Mucosa of gallbladder (tissue), 1 donor: Measurements from ENCODE around the gene LRCOL1. TPM values are rescaled to one million over a fixed set of nuclear protein-coding genes. Genes with fewer than 3 reads are reported as not detected.

Experiments used
- DNase-seq: peaks from one replicate; pipeline ENCODE4 v3.0.0-alpha.2; 2020; ENCODE audit warnings: low spot score
- total RNA-seq: library from RNA; stranded (reverse); gene quantifications from one replicate; pipeline ENCODE4 v1.2.1, GENCODE V29; 2021
- donor health status: DM: no; HTN: no; CAD: no.

LRCOL1 gene
- total RNA-seq, 1 donor from 2014 or later, result not detected

DNA sequence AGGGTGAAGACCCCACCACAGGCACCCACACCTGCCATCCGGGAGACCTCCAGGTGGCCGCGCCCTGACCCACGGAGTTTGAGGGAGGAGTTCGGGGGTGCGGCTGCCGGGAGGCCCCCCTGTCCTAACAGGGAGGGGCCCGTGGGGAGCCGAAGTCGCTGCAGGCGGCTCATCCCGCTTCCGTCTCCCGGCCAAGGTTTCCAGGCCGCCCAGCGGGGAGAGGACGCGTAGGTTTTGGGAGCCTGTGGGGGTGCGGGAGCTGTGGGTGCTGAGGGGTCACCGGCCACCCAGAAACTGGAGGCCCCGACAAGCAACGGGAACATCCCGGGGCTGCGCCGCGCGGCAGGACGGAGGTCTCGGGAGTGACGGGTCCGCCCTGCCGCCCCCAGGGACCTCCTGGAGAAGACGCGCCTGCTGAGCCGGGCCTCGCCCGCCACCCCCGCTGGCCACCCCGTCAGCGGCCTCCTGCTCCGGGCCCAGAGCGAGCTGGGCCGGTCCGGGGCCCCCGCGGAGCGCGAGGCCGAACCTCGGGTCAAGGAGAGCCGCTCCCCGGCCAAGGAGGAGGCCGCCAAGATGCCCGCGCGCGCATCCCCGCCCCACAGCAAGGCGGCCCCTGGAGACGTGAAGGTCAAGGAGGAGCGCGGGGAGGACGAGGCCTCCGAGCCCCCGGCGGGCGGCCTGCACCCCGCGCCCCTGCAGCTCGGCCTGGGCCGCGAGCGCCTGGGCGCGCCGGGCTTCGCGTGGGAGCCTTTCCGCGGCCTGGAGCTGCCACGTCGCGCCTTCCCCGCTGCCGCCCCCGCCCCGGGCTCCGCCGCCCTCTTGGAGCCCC, 27.6 kb downstream of the LRCOL1 start:
- no peak for DNase-seq

DNA sequence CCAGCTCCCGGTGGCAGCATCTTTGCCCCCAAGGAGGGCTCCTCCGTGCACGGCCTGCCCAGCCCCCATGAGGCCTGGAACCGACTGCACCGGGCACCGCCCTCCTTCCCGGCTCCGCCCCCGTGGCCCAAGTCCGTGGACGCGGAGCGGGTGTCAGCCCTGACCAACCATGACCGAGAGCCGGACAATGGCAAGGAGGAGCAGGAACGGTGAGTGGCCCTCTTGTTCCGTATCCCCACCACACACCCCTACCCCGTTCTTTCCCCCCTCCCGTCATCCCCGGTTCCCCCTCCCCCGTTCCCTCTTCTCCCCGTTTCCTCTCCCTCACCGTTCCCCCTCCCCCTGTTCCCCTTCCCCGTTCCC, 28.3 kb downstream of the LRCOL1 start:
- no peak for DNase-seq

DNA sequence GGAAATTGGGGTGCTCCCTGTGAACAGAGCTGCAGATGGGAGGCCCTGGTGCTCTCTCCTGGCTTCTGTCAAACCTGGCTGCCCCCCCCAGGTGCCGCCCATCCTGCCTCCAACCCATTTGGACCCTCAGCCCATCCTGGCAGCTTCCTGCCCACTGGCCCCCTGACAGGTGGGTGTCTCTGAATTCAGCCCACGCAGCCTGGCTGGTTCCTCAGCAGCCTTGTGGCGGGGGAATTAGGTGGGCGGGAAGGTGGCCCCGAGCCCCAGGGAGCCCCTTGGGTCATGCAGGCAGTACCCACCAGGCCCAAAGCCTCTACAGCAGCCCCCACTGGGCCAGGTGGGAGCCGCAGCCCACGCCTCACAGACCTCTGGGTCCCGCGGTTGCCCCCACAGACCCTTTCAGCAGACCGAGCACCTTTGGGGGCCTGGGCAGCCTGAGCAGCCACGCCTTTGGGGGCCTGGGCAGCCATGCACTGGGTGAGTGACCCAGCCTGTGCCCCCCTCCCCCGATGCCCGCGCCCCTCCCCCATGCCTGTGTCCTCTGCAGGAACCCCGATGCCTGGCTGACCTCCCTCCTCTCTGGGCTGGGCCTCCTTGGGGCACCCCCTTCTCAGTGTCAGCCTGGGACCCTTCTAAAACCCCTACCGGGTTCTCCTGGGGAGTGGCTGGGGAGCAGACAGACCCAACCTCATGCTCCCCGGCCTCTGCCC, 28.9 kb downstream of the LRCOL1 start:
- no peak for DNase-seq

DNA sequence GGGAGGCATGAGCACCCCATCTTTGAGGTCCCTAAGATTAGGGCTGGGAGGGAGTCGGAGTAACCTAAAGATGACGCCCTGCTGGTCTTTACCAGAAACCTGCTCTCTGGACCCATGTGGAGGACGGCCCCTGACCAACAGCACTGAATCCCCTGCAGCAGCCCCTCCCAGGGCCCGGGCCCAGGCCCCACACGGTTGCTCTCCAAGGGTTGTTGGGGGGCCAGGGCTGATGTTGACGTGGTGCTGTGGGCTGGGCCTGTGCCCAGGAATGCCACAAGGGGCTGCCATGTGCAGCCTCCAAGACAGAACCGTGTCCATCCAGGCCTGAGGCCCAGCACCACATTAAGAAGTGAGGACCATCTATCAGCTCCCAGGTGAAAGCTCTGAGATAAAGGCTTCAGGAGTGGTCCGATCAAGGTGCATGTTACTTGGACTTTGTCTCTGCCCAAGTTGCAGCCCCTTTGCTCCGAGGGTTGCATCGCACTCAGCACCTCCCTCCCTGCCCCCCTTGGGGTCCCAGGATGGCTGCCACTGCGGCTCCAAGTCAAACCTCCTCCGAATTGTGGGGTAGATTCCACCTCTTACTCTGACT, 29.6 kb downstream of the LRCOL1 start:
- DNase-seq, result no peak

DNA sequence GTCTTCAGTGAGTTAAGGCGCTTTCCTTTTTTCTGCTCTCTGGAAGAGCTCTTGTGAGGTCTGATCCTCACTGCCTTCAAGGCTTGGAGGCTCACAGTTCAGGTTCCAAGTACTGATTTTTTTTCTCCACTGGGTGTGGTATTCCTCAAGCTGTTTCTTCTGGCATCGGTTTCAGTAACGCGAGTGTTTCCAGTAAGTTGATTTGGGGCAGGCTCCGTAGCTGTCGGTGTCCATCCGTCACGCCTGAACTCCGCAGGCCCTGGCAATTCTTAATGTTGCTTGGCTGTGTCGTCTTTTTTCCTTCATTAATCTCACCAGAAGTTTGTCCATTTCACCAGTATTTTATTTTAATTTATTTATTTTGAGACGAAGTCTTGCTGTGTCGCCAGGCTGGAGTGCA, 30.6 kb downstream of the LRCOL1 start:
- no peak for DNase-seq

DNA sequence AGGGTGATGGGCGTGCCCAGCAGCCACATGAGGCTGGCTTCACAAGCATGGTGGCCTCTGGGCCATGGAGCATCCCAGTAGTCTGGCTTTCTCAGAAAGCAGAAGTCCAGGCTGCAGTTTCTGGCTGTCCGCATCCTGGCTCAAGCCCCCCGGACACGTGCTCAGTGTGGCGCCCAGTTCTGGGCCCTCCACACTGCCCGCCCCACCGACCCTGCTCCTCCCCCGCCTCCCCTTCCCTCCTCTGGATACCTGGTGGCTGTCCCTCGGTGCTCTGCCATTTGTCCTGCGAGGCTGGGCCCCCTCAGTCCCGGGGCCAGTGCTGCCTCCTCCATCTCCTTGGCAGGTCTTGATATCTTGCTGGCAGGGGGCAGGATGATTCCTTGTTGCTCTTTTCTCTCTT, 31.6 kb downstream of the LRCOL1 start:
- no peak for DNase-seq

DNA sequence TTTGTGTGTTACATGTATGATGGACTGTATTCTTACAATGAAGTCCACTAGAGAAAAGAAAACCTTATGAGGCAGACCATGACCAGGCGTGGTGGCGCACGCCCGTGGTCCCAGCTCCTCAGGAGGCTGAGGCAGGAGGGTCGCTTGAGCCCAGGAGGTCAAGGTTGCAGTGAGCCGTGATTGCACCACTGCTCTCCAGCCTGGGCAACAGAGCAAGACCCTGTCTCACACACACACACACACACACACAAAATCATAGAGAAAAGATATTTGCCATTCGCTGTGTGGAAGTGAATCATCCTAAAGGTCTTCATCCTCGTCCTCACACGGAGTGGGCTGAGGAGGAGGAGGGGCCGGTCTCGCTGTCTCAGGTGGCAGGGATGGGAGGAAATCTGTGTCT, 32.3 kb downstream of the LRCOL1 start:
- no peak for DNase-seq

DNA sequence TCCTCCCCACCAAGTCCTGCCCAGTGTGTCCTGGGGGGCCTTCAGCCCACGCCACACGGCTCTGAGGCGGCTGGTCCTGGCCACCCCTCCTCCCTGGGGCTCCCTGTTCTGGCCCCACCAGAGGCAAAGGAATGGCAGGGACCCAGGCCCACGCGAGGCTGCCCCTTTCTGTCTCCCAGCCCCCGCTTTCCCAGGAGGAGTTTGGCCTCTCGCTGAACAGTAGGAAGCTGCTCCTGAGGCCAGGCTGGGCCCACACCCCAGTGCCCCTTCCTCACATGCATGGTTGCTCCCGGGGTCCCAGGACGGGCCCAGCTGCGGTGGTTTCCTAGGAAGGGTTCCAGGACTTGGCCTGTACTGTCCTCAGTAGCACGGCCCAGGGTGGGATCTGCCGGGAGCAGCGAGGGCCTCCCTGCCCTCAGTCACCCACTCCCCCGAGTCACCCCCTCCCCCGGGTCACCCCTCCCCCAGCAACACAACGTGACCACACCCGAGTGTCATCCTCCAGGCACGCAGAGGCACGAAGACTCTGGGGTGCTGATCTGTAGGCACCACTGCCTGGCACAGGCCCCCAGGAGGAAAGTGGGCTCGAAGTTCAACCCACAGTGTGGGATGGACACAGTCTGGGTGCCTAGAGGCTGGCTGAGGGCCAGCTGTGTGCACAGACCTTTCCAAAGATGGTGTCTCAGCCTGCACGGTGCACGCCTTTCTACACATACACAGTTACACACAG, 33.0 kb downstream of the LRCOL1 start:
- no peak for DNase-seq

DNA sequence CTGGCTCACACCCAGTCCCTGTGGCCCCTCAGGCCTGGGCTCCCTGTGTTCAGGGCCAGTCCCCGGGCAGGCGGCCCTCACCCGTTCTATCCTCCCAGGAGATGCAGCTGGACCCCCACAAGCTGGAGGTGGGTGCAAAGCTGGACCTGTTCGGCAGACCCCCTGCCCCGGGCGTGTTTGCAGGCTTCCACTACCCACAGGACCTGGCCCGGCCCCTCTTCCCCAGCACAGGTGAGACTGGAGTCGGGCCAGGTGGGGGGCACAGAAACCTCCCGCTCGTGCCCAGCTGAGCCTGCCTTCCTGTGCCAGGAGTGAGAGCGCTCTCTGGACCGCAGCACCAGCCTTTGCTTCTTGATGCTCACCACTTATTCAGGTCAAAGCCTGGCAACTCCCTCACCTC, 33.7 kb downstream of the LRCOL1 start:
- DNase-seq, result no peak

DNA sequence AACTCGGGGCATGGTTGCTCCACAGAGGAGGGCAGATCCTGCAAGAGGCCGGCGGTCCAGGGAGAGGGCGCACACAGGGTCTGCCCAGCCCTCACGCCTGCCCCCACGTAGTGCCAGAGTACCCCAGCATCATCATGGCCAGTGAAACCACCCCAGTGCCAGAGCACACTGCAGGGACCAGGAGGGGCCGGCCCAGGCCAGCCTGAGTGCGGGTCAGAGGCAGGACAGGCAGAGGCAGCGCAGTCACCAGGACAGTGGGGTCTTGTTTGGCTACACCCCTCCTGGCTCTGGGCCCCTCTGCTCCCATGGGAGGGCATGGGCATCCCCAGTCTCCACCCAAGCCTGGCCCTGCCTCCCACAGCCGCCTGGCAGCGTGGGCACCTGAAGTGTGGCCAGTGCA, 34.7 kb downstream of the LRCOL1 start:
- DNase-seq, result no peak

DNA sequence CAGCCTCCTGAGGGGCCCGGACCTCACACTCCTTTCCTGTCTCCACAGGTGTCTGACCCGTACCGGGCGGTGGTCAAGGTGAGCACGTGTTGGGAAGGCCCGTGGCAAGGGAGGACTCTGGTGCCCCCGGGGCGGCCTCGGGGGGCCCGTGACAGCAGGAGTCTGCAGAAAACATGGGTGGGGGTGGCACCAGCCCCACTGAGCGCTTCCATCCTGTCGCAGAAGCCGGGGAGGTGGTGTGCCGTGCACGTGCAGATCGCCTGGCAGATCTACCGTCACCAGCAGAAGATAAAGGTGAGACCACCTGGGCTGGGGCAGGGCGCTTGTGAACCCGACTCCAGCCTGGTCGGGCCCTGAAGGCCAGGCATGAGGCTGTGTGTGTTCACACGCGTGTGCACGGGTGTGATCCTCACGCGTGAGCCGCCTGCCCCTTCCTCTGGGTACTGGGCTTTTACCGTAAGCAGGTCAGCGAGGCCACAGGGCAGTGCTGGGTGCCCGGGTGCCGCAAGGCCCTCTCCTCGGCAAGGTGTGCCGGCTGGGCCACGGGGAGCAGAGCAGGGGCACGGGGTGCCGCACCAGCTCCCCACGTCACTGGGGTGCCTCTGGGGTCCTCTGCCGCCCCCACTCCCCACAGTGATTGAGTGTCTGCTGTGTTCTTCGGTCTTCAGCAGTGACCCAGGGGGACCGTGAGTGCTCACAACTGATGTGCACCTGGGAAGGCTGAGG, 35.9 kb downstream of the LRCOL1 start:
- DNase-seq, result no peak

DNA sequence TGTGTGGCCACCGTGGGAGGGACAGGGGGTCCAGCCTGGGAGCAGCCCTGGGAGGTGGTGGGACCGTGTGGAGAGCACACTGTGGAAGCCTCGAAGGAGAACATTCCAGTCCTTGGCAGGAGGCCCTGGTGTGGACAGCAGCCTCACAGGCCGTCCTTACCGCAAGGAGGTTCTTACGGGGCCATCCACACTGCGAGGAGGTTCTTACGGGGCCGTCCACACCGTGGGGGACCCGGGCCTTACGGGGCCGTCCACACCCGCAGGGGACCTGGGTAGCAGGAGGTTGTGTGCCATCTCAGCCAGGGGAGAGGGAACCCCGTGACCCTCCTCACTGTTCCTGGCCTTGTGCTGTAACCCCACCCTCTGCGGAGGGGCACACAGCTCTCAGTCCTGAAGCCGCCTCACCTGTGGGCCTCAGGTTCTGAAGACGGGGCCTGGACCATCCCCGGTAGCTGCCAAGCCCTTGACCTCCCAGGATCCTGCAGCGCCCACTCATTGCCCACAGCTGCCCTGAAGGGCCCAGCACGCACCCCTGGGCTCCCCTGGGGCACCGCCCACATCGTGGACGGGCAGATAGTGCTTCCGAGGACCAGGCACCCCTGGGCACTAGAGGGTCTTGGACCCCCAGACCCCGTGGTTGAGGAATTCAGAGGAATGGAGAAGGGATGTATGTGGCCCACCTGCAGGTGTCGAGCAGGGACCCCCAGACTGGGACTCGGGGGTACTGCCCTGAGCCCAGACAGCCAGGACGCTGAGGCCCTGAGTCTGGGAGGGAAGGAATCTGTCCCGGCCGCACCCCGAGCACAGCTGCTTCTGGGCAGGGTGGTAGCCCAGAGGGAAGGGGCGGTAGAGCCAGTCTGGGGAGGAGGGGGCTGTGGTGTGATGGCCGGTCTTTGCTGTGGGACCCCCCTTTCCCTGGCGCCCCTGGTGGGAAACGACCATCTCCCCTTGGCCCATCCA, 37.3 kb downstream of the LRCOL1 start:
- no peak for DNase-seq

DNA sequence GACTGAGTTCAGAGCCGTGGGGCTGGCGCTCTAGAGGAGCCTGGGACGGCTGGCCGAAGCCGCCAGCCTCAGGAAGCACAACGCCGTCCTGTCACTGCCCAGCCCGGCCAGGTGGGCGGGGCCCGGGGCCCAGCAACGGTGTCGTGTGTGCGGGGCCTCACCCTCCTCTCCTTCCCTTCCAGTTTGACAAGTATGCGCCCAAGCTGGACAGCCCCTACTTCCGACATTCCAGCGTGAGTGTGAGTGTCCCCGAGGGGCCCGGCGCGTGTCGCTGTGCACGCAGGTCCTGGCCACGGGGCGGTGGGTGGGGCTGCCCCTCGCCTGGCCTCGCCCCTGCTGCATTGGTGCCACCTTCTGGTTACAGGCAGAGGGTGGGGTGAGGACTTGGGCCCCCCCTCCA, 38.3 kb downstream of the LRCOL1 start:
- no peak for DNase-seq

DNA sequence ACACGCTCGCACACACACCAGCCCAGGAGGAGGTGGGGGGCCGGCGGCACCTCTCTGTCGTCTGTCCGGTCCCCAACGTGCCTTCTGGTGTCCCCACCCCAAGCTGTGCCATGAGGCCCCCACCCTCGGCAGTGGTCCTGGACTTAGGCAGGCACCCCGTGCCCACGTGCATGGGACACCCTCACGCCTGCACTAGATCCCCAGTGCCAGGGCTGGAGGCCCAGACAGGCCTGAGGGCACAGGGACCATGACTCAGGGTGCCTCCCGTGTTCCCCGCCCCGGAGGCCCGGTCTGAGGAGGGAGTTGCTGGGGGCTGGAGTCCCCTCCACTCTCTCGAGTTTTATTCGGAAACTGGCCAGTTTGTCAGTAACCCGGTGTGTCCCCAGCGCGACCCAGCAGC, 38.8 kb downstream of the LRCOL1 start:
- DNase-seq, result no peak

DNA sequence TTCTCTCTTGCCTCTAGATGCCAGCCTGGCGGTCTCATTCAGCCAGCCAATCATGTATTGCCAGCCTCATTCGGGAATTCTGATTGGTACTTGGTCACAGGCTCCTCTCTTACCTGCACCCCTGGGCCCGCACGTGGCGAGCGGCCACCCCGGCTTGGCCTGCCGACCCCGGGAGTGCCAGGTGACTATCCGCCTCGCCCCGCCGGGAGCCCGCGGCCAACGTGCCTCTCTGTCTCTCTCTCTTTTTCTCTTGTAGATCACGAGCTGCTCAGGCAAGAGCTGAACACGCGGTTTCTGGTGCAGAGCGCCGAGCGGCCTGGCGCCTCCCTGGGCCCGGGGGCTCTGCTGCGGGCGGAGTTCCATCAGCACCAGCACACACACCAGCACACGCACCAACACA, 39.3 kb downstream of the LRCOL1 start:
- no peak for DNase-seq

DNA sequence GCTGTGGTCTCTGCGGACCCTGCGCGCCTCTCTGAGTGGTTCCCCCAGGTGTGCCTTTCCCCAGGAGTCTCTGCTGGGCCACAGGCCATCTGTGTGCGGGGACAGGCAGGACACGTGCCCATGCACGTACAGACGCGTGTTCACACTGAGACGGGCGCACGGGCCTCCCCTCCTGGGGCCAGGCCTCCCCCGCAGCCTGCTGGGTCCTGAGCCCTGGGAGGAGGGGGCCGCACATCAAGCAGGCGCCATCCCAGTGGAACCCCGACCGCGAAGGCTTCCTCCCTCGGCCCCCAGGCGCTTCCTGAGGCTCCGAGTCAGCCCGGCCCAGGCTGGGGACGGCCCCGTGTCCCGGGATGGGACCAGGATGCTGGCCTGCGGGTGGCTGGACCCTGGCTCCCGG, 39.7 kb downstream of the LRCOL1 start:
- no peak for DNase-seq

DNA sequence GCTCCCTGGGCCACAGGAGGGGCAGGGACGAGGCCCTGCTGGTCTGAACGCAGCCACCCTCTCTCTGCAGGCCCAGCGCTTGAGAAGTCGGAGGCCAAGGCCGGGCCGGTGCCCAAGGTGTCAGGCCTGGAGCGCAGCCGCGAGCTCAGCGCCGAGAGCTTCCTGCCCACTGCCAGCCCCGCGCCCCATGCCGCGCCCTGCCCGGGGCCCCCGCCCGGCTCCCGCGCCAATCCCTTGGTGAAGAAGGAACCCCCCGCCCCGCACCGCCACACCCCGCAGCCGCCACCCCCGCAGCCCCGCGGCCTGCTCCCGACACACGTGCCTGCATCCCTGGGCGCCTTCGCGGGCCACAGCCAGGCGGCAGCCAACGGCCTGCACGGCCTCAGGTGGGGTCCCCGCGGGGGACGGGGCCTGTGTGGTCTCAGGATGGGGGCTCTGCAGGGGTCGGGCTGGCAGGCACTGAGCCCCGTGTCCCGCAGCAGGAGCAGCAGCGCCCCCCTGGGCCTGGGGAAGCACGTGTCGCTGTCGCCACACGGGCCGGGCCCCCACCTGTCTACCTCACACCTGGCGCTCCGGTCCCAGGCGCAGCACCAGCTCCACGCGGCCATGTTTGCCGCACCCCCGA, 40.4 kb downstream of the LRCOL1 start:
- no peak for DNase-seq

DNA sequence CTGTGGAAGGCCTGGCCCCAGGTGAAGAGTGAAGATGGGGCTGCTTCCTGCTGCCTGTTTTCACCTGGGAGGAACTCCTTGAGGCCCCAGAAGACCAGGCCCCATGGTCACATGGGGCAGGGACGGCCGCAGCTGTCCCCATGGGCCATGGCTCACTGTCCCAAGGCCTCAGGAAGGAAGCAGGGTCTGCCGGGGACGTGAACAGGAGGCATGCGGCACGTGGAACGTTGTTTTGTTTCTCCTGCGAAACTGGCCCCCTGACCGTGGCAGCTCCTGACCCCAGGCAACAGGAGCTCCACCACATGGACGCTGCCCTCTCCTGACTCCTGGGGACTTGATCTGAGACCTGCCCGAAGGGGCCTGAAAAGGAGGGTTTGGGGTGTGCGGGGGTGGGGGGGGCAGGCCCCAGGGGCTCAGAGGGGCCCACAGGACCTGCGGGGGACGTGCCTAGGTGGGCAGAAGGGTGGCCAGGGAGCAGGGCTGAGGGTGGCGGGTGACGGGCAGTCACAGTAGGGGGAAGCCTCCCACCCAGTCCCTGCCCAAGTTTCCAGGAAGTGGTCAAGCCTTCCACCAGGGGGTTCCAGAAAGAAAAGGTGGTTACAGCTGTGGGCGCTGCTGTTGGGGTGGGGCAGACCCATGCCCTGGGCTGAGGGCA, 41.4 kb downstream of the LRCOL1 start:
- DNase-seq, result no peak

DNA sequence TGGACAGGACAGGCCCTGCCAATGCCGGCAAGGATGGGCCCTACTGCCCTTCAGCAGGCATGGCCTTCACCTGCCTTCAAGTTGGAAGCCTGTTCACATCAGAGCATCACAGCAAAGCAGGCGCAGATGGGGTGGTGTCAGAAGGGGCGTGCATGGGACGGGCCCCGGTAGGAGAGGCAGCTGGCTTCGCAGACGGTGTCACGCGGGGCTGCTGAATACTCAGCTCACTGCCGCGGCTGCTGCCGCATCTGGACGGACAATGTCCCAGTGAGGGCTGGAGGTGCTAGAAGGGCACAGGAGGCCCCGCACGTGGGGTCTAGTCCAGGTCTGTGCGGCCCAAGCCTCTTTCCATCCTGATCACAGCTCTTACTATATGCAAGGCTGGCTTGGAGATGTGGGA, 42.1 kb downstream of the LRCOL1 start:
- DNase-seq, result no peak
